OCI-LY7 (cell line): ENCODE results near the gene ZNF205. TPM values are rescaled to one million over a fixed set of nuclear protein-coding genes. Genes with fewer than 3 reads are reported as not detected.

ENCODE experiments used
- BruUV-seq: library from RNA; stranded (reverse); fragments of 400-500 nt; replicated peaks from 2 replicates; lab custom pipeline; 2021; lab: Mats Ljungman, UMichigan
- CTCF ChIA-PET: fragments of 300-600 bp; sonication (Branson Sonifier 250); formaldehyde crosslinking; loops from one replicate; lab custom pipeline; 2022; ENCODE audit warnings: antibody characterized with exemption; ENCODE audit not compliant: unreplicated experiment; lab: Charles Lee
- POLR2A ChIA-PET: fragments of 300-600 bp; sonication (Branson Sonifier 250); formaldehyde crosslinking; loops from one replicate; lab custom pipeline; 2022; ENCODE audit warnings: antibody characterized with exemption; lab: Charles Lee
- DNase-seq: peaks from one replicate; pipeline ENCODE4 v3.0.0-alpha.2; 2015; ENCODE audit warnings: low spot score
- H2AFZ ChIP-seq: fragments of 200-600 bp; sonication (generic), shearing (Covaris generic); 2 replicates; pipeline ENCODE4 v1.6.1; 2014; ENCODE audit warnings: mild to moderate bottlenecking, antibody characterized with exemption, low read length, moderate library complexity
- H3K27ac ChIP-seq: fragments of 200-600 bp; sonication (generic); 2 replicates; pipeline ENCODE4 v1.5.1; 2014; ENCODE audit warnings: mixed run types, low read depth, mild to moderate bottlenecking, moderate library complexity, low read length, inconsistent platforms; ENCODE audit not compliant: poor library complexity, severe bottlenecking
- H3K36me3 ChIP-seq: fragments of 200-600 bp; sonication (generic); 2 replicates; pipeline ENCODE4 v1.6.1; 2014; ENCODE audit warnings: mild to moderate bottlenecking, antibody characterized with exemption, low read length, moderate library complexity, mixed read lengths; ENCODE audit not compliant: insufficient read depth
- H3K4me1 ChIP-seq: fragments of 200-600 bp; sonication (generic); 2 replicates; pipeline ENCODE4 v1.5.1; 2014; ENCODE audit warnings: mild to moderate bottlenecking, low read length; ENCODE audit not compliant: insufficient read depth, poor library complexity, severe bottlenecking
- H3K4me2 ChIP-seq: fragments of 200-600 bp; sonication (generic); 2 replicates; pipeline ENCODE4 v1.6.1; 2014; ENCODE audit warnings: mild to moderate bottlenecking, low read length
- H3K4me3 ChIP-seq: fragments of 200-600 bp; sonication (generic); 2 replicates; pipeline ENCODE4 v1.5.1; 2014; ENCODE audit warnings: mild to moderate bottlenecking, low read depth, low read length; ENCODE audit not compliant: poor library complexity, severe bottlenecking
- H3K79me2 ChIP-seq: fragments of 200-600 bp; sonication (generic); 2 replicates; pipeline ENCODE4 v1.6.1; 2016; ENCODE audit warnings: low read depth, mild to moderate bottlenecking, low read length, moderate library complexity, mixed read lengths; ENCODE audit not compliant: insufficient read depth
- H3K9me2 ChIP-seq: fragments of 200-600 bp; sonication (generic); 2 replicates; pipeline ENCODE4 v1.6.1; 2016; ENCODE audit warnings: mild to moderate bottlenecking, low read length, mixed read lengths; ENCODE audit not compliant: insufficient read depth
- H3K9me3 ChIP-seq: fragments of 200-600 bp; sonication (generic); 2 replicates; pipeline ENCODE4 v1.6.1; 2014; ENCODE audit warnings: mild to moderate bottlenecking, mixed run types, low read length, mixed read lengths
- H4K20me1 ChIP-seq: fragments of 200-600 bp; sonication (generic); 2 replicates; pipeline ENCODE4 v1.6.1; 2014; ENCODE audit warnings: mild to moderate bottlenecking, antibody characterized with exemption, low read length, moderate library complexity, mixed read lengths; ENCODE audit not compliant: insufficient read depth
- EZH2phosphoT487 ChIP-seq: fragments of 200-600 bp; sonication (generic); IDR thresholded peaks from 2 replicates; pipeline ENCODE4 v1.6.1; 2018; ENCODE audit warnings: low read depth, borderline replicate concordance, mild to moderate bottlenecking, mixed run types, antibody characterized with exemption, low read length, moderate library complexity, mixed read lengths
- intact Hi-C: fragments of 100-400 bp; cut with micrococcal nuclease; formaldehyde crosslinking; loops from one replicate; pipeline ENCODE4 v1.10.0; 2022; ENCODE audit not compliant: unreplicated experiment
- total RNA-seq, 2 experiments: library from RNA; depleted of rRNA in 1 of 2; stranded (reverse); fragments of >200 nt in 1 of 2; shearing (Covaris generic) in 1 of 2; gene quantifications; 2 replicates each; pipeline ENCODE4 v1.2.3, GENCODE V29; 2014 to 2022
- TF ChIP-seq, protein P1 (sequence below): fragments of 200-600 bp; sonication (generic); conservative IDR thresholded peaks from 2 replicates; pipeline ENCODE4 v1.5.1; 2014; ENCODE audit warnings: mild to moderate bottlenecking, antibody characterized with exemption, low read length, moderate library complexity, mixed read lengths

ZNF205 gene
- total RNA-seq, 2 experiments from 2014 or later = 0.30 to 1.2 TPM

DNA sequence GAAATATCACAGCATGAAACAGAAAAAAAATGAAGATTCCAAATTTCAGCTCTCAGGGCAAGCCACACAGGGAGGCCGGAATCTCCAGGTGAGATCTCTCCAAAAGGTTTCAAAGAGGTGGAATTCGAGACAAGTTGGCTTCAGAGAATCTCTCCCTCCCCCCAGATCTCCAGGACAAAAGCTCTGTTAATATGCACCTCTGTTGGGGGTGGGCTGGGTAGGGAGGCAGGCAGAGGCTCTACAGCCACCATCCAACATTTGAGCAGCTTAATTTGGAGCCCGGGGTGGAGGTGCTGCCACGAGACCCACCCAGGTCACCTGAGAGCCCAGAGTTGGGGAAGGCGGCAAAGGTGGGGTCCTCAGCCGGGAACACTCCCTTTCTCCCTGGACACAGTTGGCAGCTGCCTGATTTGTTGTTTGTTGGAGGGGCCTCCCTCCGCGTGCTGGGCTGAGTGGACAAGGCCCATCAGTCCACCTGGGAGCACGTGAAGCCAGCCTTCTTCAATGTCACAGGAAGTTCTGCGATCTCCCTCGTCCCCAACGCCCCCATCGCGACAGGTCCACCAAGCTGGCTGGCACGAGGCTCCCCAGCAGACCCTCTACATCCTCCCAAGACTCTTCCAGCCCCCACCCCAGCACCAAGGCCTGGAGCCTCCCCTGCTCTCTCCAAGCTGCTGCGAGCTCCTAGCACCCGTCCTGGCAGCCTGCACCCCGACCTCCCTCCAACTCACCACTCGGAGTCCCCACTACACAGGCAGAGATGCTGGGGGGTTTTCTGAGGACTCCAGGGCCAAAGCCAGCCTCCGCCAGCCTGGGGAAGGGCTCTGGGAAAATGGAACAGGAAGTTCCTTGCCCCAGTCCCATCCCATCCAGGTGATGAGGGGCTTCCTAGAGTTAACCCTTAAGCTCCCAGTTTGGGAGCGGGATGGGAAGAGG lies 13.7 kb upstream of the ZNF205 start, which contains the start of gene ZSCAN10:
TSS of gene ZSCAN10 (minus strand) at position 836 of the 936 bp plus-strand sequence. CDS start 6,357 bp downstream, outside the sequence.
- ChIA-PET POLR2A (interaction anchor here (0.7 to 0.8 kb wide), 2 partner anchors 24 to 943 kb away, joined by 3 read pairs; partner anchors contain the start of gene TRAF7), CTCF (no interaction called here)
- Histone ChIP-seq H3K4me2 (peak within 1 kb of the TSS; percentile 73), H2AFZ (peak within 1 kb of the TSS; percentile 83), H3K27ac (no peak within 1 kb of the TSS), H3K36me3 (no peaks in the 10 kb centered on the region), H3K4me3 (peak within 1 kb of the TSS; percentile 56), H3K9me2 (no peaks in the 10 kb centered on the region), H3K79me2 (no peaks in the 10 kb centered on the region), H3K9me3 (no peaks in the 10 kb centered on the region), H4K20me1 (no peaks in the 10 kb centered on the region), H3K4me1 (peaks cover 50% of the 10 kb centered on the region)
- TF ChIP-seq, protein P1, sequence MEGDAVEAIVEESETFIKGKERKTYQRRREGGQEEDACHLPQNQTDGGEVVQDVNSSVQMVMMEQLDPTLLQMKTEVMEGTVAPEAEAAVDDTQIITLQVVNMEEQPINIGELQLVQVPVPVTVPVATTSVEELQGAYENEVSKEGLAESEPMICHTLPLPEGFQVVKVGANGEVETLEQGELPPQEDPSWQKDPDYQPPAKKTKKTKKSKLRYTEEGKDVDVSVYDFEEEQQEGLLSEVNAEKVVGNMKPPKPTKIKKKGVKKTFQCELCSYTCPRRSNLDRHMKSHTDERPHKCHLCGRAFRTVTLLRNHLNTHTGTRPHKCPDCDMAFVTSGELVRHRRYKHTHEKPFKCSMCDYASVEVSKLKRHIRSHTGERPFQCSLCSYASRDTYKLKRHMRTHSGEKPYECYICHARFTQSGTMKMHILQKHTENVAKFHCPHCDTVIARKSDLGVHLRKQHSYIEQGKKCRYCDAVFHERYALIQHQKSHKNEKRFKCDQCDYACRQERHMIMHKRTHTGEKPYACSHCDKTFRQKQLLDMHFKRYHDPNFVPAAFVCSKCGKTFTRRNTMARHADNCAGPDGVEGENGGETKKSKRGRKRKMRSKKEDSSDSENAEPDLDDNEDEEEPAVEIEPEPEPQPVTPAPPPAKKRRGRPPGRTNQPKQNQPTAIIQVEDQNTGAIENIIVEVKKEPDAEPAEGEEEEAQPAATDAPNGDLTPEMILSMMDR = no peak
- no peak for TF ChIP-seq EZH2phosphoT487
- DNase-seq = no peak
- no TSS peak for BruUV-seq
- intact Hi-C loops = no loop called here

DNA sequence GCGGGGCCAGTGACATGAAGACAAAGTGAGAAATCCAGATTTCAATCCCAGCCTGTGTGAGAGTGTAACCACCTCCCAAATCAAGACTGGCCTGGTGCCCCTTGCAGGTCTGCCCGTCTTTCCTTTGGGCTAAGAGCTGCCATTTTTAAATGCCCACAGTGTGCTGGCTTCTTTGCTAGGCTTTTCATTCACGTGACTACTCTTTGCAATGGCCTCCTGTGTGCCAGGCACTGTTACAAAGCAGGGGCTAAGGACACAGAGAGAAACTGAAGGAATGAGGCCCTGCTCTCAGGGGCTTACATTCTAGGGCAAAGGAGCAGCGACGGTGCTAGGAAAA lies 13.0 kb upstream of the ZNF205 start:
- Histone ChIP-seq H3K9me3 (no peaks in the 10 kb centered on the region), H3K4me2 (no peak overlapping the region), H3K9me2 (no peaks in the 10 kb centered on the region), H3K79me2 (no peaks in the 10 kb centered on the region), H3K4me1 (peaks cover 47% of the 10 kb centered on the region), H3K27ac (no peak overlapping the region), H3K4me3 (no peak overlapping the region), H3K36me3 (no peaks in the 10 kb centered on the region), H4K20me1 (no peaks in the 10 kb centered on the region), H2AFZ (no peak overlapping the region)
- intact Hi-C loops = no loop called here
- no peak for DNase-seq
- no peak for TF ChIP-seq EZH2phosphoT487
- TF ChIP-seq, protein P1 = no peak
- ChIA-PET CTCF (no interaction called here), POLR2A (interaction anchor here (0.7 kb wide), 1 partner anchor 944 kb away, joined by 3 read pairs; the partner anchor contains the start of gene TRAF7)
- no TSS peak for BruUV-seq
